Muscle of back (tissue), 11 donors: Measurements from ENCODE around the gene HDAC9. TPM values are rescaled to one million over a fixed set of nuclear protein-coding genes. Genes with fewer than 3 reads are reported as not detected.

Experiments
- DNase-seq, 3 donors: peaks; one replicate each; pipeline versions ENCODE4 v3.0.0 to v3.0.0-alpha.2; 2013
- polyA plus RNA-seq, 10 donors: library from polyadenylated mRNA; unstranded; fragments of 120-200 nt; gene quantifications; one replicate each; pipeline ENCODE4 v1.2.1, GENCODE V29; 2013; ENCODE audit not compliant: insufficient read length in 10 of 10

HDAC9 gene
- polyA plus RNA-seq, 10 donors, result 15.2 to 32.0 (median 18.5) TPM

GRCh38 chr7:18780938-18781337 lies 285.4 kb downstream of the HDAC9 start:
- DNase-seq, result no peak

DNA sequence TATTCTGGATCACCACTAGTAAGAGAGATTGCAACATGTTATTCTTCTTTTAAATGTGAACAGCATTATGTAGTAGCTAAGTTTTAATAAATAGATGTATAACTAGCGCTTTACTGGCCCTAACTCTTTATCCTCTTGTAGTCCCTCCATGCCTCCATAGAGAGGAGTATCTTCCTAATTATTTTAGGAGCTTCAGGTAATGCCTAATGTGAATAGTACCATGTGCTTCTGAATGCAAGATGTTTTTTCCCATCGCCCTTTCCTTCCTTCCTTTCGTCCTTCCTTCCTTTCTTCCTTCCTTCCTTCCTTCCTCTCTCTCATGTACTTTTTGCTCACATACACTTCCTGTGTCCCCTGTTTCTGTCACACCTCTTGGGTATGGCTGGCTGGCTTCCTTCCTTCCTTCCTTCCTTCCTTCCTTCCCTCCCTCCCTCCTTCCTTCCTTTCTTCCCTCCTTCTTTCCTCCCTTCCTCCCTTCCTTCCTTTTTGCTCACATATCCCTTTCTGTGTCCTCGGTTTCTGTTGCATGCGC lies 290.7 kb downstream of the HDAC9 start:
- no peak for DNase-seq

GRCh38 chr7:18786796-18787195 lies 291.2 kb downstream of the HDAC9 start:
- no peak for DNase-seq

DNA sequence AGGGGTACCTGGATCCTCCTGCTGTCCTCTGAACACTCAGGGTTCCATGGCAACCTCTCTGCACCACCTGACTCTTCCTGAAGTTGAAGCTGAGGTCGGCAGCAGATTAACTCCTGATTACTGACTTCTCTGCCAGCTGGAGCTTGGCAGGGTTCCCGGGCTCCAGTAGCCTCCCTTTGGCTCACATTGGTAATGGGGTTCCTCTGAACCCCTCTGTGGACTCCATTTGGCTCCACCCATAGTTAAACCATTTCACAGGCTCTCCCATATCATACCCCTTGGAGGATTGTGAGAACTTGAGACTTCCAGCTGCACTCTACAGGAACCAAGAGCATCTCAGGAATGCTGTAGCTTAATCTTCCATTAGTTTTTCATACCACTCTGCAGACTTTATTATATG lies 292.5 kb downstream of the HDAC9 start:
- peak in 2 of 3 donors; percentile 8 to 10 for DNase-seq

DNA sequence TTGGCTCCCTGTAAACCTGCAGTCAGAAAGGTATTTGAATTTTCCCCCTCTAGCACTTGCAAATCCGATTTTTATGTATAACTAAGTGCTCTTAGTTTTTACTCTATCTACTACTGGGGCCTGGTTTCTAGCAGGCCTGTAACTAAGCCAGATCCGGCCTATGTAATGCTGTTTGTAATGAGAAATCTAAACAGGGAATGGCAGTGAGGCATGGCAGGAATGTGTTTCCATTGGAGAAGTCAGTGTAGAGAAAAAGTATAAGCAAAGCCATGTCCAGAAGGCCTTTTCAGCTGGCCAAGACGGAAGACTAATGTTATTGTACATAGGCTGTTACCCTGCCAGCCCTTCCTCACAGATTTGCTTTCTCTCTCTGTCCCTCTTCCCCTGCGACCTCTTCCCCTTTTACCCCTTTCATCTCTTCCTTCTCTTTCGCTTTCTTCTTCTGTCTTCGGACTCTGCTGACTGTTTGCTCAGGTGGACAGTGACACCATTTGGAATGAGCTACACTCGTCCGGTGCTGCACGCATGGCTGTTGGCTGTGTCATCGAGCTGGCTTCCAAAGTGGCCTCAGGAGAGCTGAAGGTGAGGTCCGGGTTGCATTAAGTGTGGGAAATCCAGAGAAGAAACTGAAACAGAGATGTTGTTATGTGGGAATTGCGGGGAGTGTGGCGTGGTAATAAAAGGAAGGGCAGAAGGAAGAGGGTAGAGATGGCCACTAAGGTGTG lies 297.5 kb downstream of the HDAC9 start:
- peak in 2 of 3 donors; percentile 23 to 36 for DNase-seq

DNA sequence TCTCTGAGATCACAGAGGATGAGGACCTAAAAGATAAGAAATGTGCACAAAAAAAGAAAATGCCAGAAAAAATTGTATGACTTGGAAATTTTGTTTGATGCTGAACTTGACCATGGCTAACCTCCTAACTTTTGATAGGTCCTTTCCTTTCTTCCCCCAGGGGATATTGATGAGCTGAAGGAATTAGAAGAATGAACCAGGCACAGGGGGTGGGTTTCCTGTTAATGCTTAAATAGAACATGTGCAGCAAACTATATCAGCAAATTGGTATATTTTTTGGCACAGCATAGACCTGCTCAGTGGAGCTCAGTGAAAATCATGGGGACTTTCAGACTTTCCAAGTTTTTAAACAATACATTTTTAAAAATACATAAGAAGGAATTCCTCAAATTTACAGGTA lies 300.7 kb downstream of the HDAC9 start:
- no peak for DNase-seq

DNA sequence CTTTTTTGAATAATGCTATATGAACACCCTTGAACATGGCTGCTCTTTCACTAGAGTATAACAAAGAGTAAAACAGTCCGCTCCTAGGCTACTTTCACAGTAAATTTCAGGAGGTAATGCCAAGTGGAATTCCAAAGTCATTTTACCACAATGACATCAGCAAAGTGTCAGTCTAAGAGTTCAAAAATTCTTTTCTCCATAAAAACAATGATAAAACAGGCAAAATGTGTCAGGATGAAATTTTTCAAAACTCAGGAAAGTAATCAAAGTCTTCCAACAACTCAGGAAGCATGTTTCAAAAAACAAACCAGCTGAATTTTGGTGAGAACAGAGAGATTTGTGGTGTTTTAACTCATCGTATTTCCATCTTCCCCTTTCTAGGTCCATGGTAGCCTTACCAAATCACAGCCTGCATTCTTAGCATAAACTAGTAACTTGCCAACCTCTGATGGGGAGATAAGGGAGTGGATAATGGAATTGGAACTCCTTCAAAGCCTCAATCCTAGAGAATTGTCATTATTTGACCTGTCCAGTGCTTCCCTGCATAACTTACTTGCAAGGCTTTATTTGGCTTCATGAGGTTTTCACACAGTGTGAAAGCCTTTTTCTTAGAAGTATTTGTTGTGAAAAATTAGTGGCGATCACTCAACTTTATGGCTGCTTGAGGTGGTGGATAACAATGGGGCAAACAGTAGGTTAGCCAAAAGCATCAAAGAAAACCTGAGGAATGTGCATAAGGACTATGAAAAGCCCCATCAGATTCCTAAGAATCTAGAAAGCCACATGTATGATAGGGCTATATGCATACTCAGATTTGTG lies 302.7 kb downstream of the HDAC9 start:
- DNase-seq, result peak in 1 of 3 donors; percentile 17

- no peak for DNase-seq
Measured at GRCh38 chr7:18799899-18800298, 304.4 kb downstream of the HDAC9 start.

DNA sequence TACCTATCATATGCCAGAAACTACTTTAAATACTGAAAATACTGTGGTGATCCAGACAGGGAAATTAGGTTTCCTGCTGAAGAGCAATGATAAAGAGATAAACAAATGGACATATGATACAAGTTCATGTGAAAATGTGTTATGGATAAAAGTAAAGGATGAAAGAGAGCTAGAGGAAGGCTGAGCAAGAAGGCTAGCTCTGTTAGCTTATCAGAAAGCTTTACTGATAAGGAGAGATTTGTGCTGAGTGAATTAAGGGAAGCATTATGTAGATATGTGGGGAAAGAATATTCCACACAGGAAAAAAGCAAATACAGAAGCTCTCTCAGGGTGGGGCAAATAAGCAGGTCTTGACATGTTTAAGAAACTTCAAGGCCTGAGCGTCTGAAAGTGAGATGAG lies 308.4 kb downstream of the HDAC9 start:
- DNase-seq, result no peak

GRCh38 chr7:18806177-18806576 lies 310.6 kb downstream of the HDAC9 start:
- no peak for DNase-seq

DNA sequence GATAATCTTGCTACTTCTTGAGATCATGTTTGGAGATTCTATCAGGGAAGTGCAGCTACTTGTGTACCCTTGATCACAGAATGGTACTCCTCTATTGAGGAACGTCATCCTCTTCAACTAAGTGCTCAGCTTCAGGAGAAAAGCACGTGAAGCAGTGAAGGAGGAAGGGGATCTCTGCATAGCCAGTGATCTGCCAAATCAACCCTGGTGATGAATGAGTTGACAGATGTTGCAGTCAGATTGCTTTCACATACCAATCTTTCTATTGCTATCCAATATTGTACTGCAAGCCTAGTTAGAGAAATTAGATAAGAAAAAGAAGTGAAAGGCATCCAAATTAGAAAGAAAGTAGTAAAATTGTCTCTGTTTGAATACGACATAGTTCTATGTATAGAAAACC lies 312.5 kb downstream of the HDAC9 start:
- no peak for DNase-seq

- DNase-seq, result peak in 2 of 3 donors; percentile 22 to 36
Measured at GRCh38 chr7:18815261-18815960, 319.9 kb downstream of the HDAC9 start.

DNA sequence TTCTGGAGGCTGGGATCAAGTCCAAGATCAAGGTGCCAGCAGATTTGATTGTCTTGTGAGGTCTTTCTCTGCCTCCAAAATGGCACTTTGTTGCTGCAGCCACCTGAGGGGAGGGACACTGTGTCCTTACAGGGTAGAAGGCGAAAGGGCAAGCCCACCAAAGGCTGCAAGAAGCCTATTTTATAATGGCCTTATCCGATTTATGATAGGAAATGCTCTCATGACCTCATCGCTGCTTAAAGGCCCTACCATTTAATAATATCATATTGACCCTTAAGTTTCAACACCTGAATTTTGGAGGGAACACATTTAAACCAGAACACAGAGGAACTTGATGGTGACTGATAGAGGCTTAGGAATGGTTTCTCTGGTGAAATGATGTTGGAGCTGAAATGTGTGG lies 325.4 kb downstream of the HDAC9 start:
- DNase-seq, result no peak

- DNase-seq, result no peak
Measured at GRCh38 chr7:18821554-18821953, 326.0 kb downstream of the HDAC9 start.

DNA sequence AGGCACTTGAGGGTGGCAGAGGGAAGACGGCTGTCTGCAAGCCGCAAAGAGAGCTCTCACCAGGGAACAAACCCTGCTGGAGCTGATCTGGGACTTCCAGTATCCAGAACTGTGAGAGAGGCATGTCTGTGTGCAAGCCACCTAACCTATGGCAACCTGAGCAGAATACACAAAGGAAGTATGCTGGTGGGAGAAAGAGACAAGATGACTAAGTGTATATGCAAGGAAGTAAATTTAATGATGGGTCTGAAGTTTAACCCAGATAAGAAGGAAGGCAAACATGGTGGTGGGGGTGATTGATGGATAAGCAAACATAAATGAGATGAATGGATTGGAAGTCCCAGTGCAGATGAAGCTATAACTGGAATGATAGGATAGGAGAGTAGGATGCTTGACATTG lies 328.6 kb downstream of the HDAC9 start:
- DNase-seq, result no peak

DNA sequence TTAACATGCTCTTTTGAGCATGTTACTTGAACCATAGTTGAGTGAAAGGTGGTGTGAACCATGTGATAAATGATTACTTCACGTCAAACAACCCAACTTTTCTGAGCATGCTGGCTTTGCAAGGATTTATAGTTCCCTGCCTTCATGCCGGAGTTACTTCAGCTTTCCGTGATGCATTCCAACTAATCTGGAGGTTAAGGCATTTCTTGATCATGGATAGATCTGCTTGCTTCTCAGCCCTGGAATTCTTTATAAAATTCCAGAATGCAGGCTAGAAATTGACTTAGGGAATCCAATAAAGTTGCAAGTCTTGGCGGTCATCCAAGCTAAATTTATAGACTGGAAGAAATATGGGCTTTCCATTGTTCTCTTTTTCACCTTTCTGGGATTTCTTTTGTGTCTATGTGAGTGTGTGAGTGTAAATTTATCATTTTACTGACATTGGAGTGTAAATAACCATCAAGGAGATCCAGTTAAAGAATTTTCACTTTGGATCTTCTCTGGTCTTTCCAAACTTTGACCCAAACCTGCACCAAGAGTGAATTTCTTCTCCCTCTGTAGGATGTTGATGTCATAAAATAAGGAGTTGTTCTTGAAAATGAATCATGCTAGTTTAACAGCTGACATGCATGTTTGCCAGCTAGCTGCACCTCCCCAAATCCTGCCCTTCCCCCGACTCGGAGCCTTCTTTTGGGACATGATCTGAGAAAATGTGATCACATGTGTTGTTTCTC lies 332.9 kb downstream of the HDAC9 start:
- DNase-seq, result peak; percentile 33 to 82 (median 51)

- DNase-seq, result peak; percentile 34 to 83 (median 54)
Measured at GRCh38 chr7:18828994-18829857, 333.7 kb downstream of the HDAC9 start.

GRCh38 chr7:18829858-18830285 lies 334.3 kb downstream of the HDAC9 start:
- peak; percentile 75 to 92 (median 85) for DNase-seq

GRCh38 chr7:18831419-18831818 lies 335.9 kb downstream of the HDAC9 start:
- DNase-seq, result peak; percentile 58 to 91 (median 84)

DNA sequence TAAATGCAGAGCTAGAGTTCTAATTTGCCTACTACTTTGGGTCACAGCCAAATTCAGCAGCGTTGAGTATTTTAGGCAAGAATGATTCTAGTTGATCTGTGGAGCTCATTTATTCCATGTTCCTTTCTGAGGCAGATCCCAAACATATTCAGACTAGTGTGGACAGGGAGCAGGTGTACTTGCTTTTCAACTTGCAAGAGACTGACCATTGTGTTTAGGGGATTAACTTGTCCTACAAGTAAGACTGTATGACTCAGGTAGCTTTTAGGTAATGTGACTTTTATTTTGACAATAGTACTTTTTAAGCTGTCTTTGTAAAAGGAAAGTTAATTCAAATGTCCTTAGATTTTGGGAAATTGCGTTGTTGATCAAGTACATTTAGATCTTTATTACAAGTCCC lies 336.4 kb downstream of the HDAC9 start:
- no peak for DNase-seq
